Astrocyte of the spinal cord (primary cell): ENCODE results near the gene NPPB.

ENCODE experiments used
- DNase-seq: peaks from one replicate; pipeline ENCODE4 v3.0.0; 2011; ENCODE audit warnings: low read depth, low spot score
- H3K4me3 ChIP-seq: 2 replicates; pipeline ENCODE4 v1.5.1; 2011; ENCODE audit warnings: low read depth, mild to moderate bottlenecking, low read length, moderate library complexity
- CTCF ChIP-seq: IDR thresholded peaks from 2 replicates; pipeline ENCODE4 v1.5.1; 2012; ENCODE audit warnings: low read depth, mild to moderate bottlenecking, low read length, inconsistent platforms
- in situ Hi-C: cut with HindIII; loops from 2 replicates; pipeline ENCODE4 v1.10.0; 2017; ENCODE audit warnings: low sequenced_read_pairs

The NPPB gene

GRCh38 chr1:11847667-11848372 is 10.9 kb downstream of the NPPB start, which contains the start of gene NPPA:
NPPA (minus strand) TSS chr1:11847783; CDS start chr1:11847684, 99 bp downstream.
- no peak for DNase-seq
- no peak for TF ChIP-seq CTCF
- no peak within 1 kb of the TSS for H3K4me3 ChIP-seq
- in situ Hi-C loops = no loop called here

- no peak overlapping the region for H3K4me3 ChIP-seq
- no peak for TF ChIP-seq CTCF
- in situ Hi-C loops = no loop called here
- peak; percentile 27 for DNase-seq
Observed at GRCh38 chr1:11845641-11846335, 13.0 kb downstream of the NPPB start.

- DNase-seq = peak; percentile 5
- in situ Hi-C loops = no loop called here
- TF ChIP-seq CTCF = no peak
- no peak overlapping the region for H3K4me3 ChIP-seq
Observed at GRCh38 chr1:11842154-11843041, 16.3 kb downstream of the NPPB start.

- DNase-seq = no peak
- TF ChIP-seq CTCF = no peak
- H3K4me3 ChIP-seq = no peak overlapping the region
- in situ Hi-C loops = no loop called here
Observed at GRCh38 chr1:11841245-11842153, 17.2 kb downstream of the NPPB start.

GRCh38 chr1:11839727-11840705 is 18.7 kb downstream of the NPPB start:
- in situ Hi-C loops = no loop called here
- no peak for DNase-seq
- TF ChIP-seq CTCF = no peak
- no peak overlapping the region for H3K4me3 ChIP-seq
